KOPT-K1 (cell line): ENCODE results near the gene CUX1.
"Not testable (repeated sequence)": the region's sequence is repeated elsewhere in the genome, so short reads cannot be mapped to it uniquely, and the experiment has no call there.

Source experiments
- H3K27ac ChIP-seq: fragments of 200-600 bp; sonication (generic); 2 replicates; pipeline ENCODE4 v1.5.1; 2016; ENCODE audit warnings: antibody characterized with exemption, mild to moderate bottlenecking, low read depth, low read length; ENCODE audit not compliant: poor library complexity, severe bottlenecking
- H3K36me3 ChIP-seq: fragments of 200-600 bp; sonication (generic); 2 replicates; pipeline ENCODE4 v1.5.1; 2017; ENCODE audit warnings: antibody characterized with exemption, mild to moderate bottlenecking, low read length, moderate library complexity; ENCODE audit not compliant: insufficient read depth
- H3K9me3 ChIP-seq: fragments of 200-600 bp; sonication (generic); 2 replicates; pipeline ENCODE4 v1.5.1; 2017; ENCODE audit warnings: antibody characterized with exemption, low read length, mild to moderate bottlenecking; ENCODE audit not compliant: insufficient read depth, poor library complexity, severe bottlenecking

The CUX1 gene

DNA sequence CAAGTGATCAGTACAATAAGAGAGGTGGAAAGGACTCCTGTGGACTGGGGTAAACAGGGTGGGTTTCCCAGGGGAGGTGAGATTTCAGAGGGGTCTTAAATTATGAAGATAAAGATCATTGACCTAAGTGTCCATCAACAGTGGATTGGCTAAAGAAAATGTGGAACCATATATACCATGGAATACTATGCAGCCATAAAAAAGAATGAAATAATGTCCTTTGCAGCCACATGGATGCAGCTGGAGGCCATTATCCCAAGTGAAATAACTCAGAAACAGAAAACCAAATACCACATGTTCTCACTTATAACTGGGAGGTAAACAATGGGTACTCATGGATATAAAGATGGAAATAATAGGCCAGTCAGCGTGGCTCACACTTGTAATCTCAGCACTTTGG, 28.9 kb upstream of the CUX1 start:
- Histone ChIP-seq H3K36me3 (no peaks in the 10 kb centered on the region), H3K27ac (no peak overlapping the region), H3K9me3 (peaks cover 10% of the 10 kb centered on the region)

DNA sequence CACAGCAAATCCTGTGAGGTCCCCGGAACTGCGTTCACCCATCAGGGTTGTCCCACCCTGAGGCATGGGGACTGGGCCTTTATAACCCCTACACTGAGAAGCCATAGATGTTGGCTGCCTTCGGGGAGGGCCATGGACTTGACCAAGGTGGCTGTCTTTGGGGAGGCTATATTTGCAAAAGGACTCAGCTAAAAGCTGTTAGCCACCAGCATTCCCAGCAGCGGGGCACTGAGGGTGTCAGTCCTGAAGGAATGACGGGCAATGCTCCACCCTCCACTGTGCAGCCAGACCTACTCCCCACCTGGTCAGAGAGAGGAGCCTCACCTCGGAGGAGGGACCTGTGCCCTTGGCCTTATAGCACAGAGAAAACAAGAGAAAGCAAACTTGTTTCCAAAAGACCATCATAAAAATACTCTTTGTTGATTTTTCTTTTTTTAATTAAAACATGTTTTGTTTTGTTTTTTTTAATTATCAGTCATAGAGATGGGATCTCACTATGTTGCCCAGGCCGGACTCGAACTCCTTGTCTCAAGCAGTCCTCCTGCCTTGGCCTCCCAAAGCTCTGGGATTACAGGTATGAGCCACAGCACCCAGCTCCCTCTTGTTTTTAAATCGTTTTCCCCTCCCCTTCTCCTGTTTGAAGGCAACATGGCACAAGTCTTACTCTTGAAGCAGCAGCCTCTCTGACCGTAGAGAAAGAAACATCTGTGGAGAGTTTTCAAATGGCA, 26.7 kb upstream of the CUX1 start:
- H3K36me3 ChIP-seq, result no peaks in the 10 kb centered on the region
- peaks cover 10% of the 10 kb centered on the region for H3K9me3 ChIP-seq
- no peak overlapping the region for H3K27ac ChIP-seq

DNA sequence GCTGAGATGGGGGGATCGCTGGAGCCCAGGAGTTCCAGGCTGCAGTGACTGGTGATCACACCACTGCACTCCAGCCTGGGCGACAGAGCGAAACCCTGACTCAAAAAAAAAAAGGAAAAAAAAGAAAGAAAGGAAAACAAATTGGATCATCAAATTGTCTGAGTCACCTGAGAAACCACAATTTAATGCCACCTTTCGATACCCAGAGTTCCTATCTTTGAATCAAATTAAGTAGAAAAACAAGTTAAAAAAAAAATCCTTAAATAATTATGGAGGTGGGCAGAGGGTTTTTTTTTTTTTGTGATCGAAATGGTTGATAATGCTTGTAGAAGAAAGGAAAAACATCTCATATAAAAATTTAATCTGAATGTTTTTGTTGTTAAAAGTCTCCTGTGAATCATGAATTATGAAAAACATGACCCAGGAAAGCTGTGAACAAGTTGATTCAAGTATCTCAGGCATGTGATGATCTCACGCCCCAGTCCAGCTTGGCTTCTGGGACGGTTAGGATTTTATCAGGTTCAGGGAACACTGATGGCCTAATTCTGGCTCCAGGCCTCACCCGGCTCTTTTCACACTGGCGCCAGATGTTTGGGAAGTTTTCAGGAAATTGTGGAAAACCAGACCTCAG, 25.3 kb upstream of the CUX1 start:
- Histone ChIP-seq H3K36me3 (no peaks in the 10 kb centered on the region), H3K27ac (no peak overlapping the region), H3K9me3 (peaks cover 10% of the 10 kb centered on the region)

DNA sequence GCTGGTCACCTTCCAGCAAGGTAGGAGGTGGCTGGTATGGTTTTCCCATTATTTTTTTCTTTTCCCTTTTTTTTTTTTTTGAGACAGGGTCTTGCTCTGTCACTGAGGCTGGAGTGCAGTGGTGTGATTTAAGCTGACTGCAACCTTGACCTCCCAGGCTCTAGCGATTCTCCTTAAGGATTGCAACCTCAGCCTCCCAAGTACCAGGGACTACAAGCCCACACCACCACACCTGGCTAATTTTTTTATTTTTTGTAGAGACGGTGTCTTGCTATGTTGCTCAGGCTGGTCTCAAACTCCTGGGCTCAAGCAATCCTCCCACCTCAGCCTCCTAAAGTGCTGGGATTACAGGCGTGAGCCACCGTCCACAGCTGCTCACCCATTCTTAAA, 24.7 kb upstream of the CUX1 start:
- not testable (repeated sequence) for H3K27ac ChIP-seq

DNA sequence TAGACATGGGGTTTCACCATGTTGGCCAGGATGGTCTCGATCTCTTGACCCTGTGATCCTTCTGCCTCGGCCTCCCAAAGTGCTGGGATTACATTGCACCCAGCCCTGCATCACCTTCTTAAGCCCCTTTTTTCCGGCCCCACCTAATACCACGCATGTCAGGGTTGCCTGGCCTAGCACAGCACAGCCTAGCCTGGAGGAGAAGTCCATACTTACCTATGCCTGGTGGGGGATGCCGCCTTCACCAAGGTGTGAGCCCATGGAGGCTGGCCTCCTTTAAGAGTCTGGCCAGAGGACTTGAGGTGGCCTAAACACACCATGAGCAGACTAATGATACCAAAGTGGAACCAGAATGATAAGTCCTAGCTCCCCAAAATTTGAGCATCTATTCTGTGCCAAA, 22.0 kb upstream of the CUX1 start:
- no peaks in the 10 kb centered on the region for H3K9me3 ChIP-seq
- H3K27ac ChIP-seq, result no peak overlapping the region
- no peaks in the 10 kb centered on the region for H3K36me3 ChIP-seq

More for the DNA sequence above, 24.7 kb upstream of the CUX1 start:
- H3K9me3 ChIP-seq, H3K36me3 ChIP-seq: not testable (repeated sequence)

DNA sequence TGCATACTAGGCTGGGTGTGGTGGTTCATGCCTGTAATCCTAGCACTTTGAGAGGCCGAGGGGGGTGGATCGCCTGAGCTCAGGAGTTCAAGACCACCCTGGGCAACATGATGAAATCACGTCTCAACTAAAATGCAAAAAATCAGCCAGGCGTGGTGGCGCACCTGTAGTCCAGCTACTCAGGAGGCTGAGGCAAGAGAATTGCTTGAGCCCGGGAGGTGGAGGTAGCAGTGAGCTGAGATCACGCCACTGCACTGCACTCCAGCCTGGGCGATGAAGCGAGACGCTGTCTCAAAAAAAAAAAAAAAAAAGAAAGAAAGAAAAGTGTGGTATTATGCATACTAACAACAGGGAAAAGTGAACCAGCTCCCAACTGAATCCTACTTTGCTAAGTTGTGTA, 19.3 kb upstream of the CUX1 start:
- H3K9me3 ChIP-seq, H3K36me3 ChIP-seq, H3K27ac ChIP-seq: not testable (repeated sequence)

DNA sequence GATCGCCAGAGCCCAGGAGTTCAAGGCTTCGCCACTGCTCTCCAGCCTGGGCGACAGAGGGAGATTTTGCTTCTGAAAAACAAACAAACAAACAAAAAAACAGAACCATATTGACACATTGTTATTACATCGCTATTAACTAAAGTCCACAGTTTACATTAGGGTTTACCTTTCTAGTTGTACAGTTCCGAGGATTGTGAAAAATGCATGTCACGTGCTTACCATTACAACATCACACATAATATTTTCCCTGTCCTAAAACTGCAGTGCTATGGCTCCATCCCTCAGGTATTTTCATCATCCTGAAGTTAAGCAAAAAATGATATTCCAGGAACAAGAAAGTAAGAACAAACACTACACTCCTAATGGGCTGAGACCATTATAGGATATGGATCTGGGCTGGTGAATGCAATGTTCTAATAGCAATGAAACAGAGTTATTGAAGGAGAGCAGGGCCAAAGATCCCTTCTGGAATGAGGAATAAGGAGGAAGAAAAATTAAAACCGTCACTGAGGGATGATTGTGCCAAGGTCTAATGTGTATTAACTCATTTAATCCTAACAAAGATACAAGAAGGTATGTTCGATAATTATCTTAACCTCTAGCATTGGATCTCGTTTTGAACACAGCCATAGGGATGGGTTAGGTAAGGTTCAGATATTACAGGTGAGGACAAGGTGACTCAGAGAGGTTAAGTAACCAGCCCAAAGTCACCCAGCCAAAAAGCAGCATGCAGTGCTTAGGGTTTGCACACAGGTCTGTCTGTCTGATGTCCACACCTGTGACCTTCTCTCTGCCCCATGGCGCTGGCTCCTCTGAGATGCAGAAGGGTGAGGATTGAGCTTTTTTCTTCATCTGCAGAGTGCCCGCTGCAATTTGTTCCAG, 14.0 kb upstream of the CUX1 start:
- no peak overlapping the region for H3K27ac ChIP-seq
- no peaks in the 10 kb centered on the region for H3K9me3 ChIP-seq
- H3K36me3 ChIP-seq, result no peaks in the 10 kb centered on the region

DNA sequence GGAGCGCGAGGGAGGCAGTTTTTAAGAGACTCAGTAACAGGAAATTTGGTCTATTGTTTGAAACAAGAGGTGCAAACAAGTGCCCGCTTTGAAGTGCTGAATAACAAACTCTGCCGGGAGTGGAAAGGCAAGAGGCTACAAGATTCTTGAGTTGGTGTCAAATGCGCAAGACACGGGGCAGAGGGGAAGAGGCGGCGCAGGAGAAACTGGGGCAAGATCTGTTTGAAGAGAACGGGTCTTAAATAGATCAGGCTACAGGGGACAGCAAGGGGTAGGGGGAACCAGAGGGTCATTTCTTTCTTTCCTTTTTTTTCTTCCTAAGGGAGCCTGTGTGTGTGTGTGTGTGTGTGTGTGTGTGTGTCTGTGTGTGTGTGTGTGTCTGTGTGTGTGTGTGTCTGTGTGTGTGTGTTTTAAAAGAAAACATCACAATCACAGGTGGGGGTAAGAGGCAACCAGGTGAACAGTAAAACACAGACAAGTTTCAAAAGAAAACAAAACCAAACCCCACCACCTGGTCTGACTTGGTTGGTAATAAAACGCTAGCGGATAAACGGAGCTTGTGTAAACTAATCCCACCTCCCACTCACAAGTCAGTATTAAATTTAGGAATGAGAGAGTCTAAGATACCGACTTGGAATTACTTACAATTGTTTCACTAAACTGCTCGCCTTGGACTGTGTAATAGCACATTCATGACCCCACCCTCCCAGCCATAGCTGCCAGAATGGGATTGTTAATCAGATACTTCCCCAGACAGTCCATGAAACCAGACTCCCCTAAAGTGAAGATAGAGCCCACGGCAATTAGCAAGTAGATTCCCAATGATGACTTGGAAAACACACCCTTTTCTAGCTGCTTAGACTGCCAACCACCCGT, 13.1 kb upstream of the CUX1 start:
- Histone ChIP-seq H3K36me3 (no peaks in the 10 kb centered on the region), H3K27ac (no peak overlapping the region)

DNA sequence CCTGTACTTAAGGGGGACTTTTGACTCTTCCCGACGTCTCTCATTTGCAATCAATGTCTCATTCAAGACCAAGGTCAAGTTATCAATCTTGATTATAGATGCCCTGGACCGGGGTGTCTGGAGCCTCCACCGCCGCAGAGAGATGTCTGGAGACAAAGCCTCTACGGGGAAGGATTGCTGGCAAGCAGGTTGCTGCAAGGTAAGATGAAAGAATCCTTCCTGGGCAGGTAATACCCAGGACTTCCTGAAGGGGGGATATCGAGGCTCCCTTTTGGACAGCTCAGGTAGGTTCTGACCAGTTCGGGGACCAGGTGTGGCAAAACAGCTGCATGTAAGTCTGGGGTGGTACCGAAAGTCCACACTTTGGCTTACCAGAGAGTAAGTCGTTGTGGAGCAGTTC, 12.5 kb upstream of the CUX1 start:
- H3K36me3 ChIP-seq, result no peaks in the 10 kb centered on the region
- no peaks in the 10 kb centered on the region for H3K9me3 ChIP-seq
- H3K27ac ChIP-seq, result no peak overlapping the region

More for the DNA sequence above, 13.1 kb upstream of the CUX1 start:
- H3K9me3 ChIP-seq, result no peaks in the 10 kb centered on the region

DNA sequence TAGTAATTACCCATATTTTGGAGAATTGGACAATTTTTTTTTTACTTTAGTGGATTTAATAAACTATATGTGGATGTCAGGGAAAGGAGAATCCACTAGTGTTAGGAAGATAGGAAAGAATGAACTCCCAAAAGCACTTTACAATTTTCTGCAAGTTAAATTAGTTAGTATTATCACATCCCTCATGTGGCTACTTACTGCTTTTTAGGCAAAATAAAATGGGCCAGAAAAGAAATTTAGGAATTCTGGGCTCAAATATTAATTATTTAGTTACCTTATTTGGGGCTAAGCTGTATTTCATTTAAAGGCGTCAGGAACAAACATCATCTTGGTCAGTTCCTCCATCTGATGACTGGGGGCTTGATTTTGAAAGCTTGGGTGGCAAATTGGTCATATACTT, 4.8 kb upstream of the CUX1 start:
- H3K36me3 ChIP-seq, result no peaks in the 10 kb centered on the region

DNA sequence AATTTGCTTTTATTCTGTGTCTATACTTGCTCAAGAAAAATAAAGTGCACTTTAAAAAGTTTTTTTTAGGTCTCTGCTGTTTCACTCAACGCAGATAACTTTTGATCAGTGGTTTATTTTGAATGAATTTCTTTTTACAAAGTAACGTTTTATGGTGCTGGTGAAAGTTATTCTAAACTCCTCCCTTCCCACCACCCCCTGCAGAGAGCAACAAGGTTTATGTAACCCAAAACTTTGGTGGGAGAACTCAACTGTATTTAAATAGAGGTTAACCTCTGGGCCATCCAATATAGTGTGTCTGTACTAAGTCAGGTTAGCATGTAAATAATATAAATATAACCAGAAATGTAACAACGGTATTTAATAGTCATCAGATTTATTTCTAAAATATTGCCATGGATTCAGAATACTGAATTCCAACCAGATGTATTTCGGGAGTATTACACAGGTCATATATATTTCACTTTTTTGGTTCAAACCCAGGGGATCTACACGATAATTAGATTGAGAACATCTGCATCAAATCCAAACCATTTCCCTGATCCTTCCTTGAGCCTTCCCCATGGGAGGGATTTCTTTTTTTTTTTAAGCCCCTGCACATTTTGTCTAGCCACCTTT, 3.9 kb upstream of the CUX1 start:
- no peak overlapping the region for H3K27ac ChIP-seq

More for the DNA sequence above, 4.8 kb upstream of the CUX1 start:
- Histone ChIP-seq H3K9me3 (no peaks in the 10 kb centered on the region), H3K27ac (no peak overlapping the region)

DNA sequence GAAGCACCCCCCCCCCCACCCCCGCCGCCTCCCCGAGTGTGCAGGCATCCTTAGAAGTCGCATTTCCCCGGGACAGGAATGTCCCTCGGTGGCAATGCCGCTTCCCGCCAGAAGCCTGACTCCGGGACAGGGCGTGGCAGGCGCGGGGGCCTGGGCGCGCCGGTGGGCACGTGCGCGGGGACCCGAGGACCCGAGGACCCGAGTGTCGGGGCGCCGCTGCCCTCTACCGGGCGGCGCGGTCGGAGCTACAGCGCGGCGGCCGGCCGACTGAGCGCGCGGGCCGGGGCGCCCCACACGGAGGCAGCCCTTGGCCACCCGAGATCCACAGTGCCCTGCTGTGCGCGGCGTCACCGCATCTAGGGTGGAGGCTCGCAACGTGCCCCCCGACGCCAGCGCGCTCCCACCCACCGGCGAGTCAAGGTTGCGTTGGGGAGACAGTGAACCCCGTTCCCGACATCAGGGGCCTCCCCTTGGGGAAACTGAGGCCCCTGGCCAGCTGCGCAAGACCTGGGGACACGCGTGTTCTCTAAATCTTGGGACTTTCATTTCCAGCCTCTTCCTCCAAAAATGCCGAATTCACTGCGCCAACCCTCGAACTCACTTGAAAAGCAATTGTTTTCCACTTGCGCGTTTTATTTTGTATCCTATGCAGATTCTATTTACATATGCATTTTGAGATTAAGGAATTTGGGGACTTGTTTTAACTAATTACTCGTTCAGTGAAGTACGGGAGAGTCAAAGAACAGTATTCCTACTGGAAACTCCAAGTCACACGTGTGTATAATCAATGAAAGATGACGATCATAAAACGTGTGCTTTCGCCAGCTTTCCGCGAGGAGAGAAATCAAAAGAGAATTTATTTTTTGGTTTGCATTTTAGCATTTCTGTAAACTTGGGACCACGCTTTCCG, 3.1 kb upstream of the CUX1 start:
- no peaks in the 10 kb centered on the region for H3K36me3 ChIP-seq
- H3K27ac ChIP-seq, result peak overlapping the region; percentile 68
- H3K9me3 ChIP-seq, result no peaks in the 10 kb centered on the region

More for the DNA sequence above, 3.9 kb upstream of the CUX1 start:
- no peaks in the 10 kb centered on the region for H3K36me3 ChIP-seq
- no peaks in the 10 kb centered on the region for H3K9me3 ChIP-seq

DNA sequence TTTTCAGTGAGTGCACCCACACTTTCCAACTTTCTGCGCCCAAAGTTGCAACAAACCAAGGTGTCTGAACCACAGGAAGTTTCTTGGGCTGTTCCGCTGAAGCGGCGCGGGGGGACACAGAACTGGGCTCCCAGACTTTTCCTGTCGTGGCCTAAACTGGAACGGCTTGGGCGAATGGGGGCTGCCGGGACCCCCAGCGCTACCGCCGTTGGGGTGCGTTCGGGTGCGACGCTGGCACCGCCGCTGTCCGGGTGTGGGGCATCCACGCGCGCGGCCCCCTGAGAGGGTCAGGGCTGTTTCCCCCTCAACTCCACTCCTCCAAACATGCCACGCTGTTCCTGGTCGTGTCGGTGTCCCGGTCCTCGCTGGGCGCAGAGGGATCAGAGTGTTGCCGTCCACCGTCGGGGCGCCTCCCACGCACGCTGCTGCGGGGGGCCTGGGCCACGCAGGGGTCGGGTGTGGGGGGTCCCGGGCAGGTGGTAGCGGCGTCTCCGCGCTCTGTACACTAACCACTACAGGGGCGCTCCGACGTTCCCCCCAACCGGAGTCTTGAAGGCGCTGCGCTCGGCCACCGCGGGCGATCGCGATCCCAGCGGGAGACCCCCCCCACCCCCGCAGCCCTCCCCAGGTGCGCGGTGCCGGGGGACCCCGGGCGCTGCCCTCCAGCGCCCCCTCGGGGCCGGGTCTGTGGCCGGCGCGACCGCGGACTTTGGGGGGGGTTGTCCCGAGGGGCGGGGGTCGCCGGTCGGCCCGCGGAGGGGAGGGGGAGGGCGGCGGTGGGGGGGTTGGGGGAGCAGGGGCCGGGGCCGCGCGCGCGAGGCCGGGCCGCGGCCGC, 2.2 kb upstream of the CUX1 start:
- peak overlapping the region; percentile 68 for H3K27ac ChIP-seq
- H3K36me3 ChIP-seq, result no peaks in the 10 kb centered on the region

More for the DNA sequence above, 2.2 kb upstream of the CUX1 start:
- H3K9me3 ChIP-seq, result no peaks in the 10 kb centered on the region
